Parietal lobe (tissue), 1 donor: ENCODE measurements around the gene SAP30L. TPM values are rescaled to one million over a fixed set of nuclear protein-coding genes. Genes with fewer than 3 reads are reported as not detected.

Experiments
- total RNA-seq: library from RNA; depleted of rRNA; stranded (reverse); fragments of >200 nt; gene quantifications from one replicate; pipeline ENCODE4 v1.2.3, GENCODE V29; 2014

The SAP30L gene
- total RNA-seq, result 20.0 TPM

GRCh38 chr5:154445422-154446194 is at the start of gene SAP30L:
Gene SAP30L, plus strand, starts transcription at chr5:154445997. Its CDS starts 608 bp downstream, at chr5:154446605.

GRCh38 chr5:154478224-154478565 is 32.4 kb downstream of the SAP30L start, which contains the start of gene HAND1:
Gene HAND1, minus strand, starts transcription at chr5:154478227. Its CDS starts 219 bp downstream, at chr5:154478008.

Other genes with a start within 250 kb of the SAP30L start
- not detected for gene HAND1, start 32.2 kb downstream of the SAP30L start, total RNA-seq